Esophagus squamous epithelium (tissue), 5 donors: ENCODE measurements around the gene RAI14. TPM values are rescaled to one million over a fixed set of nuclear protein-coding genes. Genes with fewer than 3 reads are reported as not detected.

Source experiments
- DNase-seq: peaks from one replicate; lab custom pipeline; 2025; lab: John Stamatoyannopoulos, UW
- H3K27ac ChIP-seq, 4 donors: fragments of 200-600 bp; sonication (generic); one replicate each; pipeline ENCODE4 v1.5.1; 2016 to 2019; ENCODE audit warnings: mild to moderate bottlenecking in 1 of 4
- H3K27me3 ChIP-seq, 4 donors: fragments of 200-600 bp; sonication (generic); 1 replicate in 3 of 4; 2 replicates in 1 of 4; pipeline versions ENCODE4 v1.5.1 to v1.6.0; 2017 to 2021; ENCODE audit warnings: antibody characterized with exemption in 1 of 4
- H3K36me3 ChIP-seq, 3 donors: fragments of 200-600 bp; sonication (generic); one replicate each; pipeline ENCODE4 v1.5.1; 2016 to 2019
- H3K4me1 ChIP-seq, 3 donors: fragments of 200-600 bp; sonication (generic); one replicate each; pipeline ENCODE4 v1.5.1; 2017 to 2019
- H3K4me3 ChIP-seq, 4 donors: fragments of 200-600 bp; sonication (generic); 1 replicate in 3 of 4; 2 replicates in 1 of 4; pipeline ENCODE4 v1.5.1; 2016 to 2019; ENCODE audit warnings: mild to moderate bottlenecking in 2 of 4, moderate library complexity in 1 of 4
- H3K9me3 ChIP-seq, 3 donors: fragments of 200-600 bp; sonication (generic); one replicate each; pipeline ENCODE4 v1.5.1; 2016 to 2019
- POLR2A ChIP-seq, 4 donors: fragments of 450-650 bp; IDR thresholded peaks; one replicate each; pipeline ENCODE4 v1.6.1; 2017; ENCODE audit warnings: antibody characterized with exemption in 4 of 4, mild to moderate bottlenecking in 4 of 4, moderate library complexity in 3 of 4
- WGBS, 2 donors: methylation state at CpG; one replicate each; pipeline ENCODE4 v1.1.5; 2018; 5-methylcytosine and 5-hydroxymethylcytosine counted together
- intact Hi-C: fragments of 100-400 bp; cut with DNase I; formaldehyde crosslinking; loops from one replicate; pipeline ENCODE4 v1.15.0; 2022
- total RNA-seq, 4 donors: library from RNA; depleted of rRNA; stranded (reverse); fragments of >200 nt; gene quantifications; one replicate each; pipeline ENCODE4 v1.1.0, GENCODE V29; 2016
- TF ChIP-seq, protein P1 (sequence below), 6 experiments: fragments of 450-650 bp in 4 of 6; fragments of 200-600 bp in 2 of 6; sonication (generic) in 2 of 6; IDR thresholded peaks; one replicate each; pipeline ENCODE4 v1.5.1; 2016 to 2019; ENCODE audit warnings: antibody characterized with exemption in 6 of 6, mild to moderate bottlenecking in 4 of 6, moderate library complexity in 4 of 6
- donor health status: DM: yes; HTN: yes; CAD: no.

The RAI14 gene
- total RNA-seq, 4 donors from 2014 or later: 5.2 to 18.7 (median 9.0) TPM

DNA sequence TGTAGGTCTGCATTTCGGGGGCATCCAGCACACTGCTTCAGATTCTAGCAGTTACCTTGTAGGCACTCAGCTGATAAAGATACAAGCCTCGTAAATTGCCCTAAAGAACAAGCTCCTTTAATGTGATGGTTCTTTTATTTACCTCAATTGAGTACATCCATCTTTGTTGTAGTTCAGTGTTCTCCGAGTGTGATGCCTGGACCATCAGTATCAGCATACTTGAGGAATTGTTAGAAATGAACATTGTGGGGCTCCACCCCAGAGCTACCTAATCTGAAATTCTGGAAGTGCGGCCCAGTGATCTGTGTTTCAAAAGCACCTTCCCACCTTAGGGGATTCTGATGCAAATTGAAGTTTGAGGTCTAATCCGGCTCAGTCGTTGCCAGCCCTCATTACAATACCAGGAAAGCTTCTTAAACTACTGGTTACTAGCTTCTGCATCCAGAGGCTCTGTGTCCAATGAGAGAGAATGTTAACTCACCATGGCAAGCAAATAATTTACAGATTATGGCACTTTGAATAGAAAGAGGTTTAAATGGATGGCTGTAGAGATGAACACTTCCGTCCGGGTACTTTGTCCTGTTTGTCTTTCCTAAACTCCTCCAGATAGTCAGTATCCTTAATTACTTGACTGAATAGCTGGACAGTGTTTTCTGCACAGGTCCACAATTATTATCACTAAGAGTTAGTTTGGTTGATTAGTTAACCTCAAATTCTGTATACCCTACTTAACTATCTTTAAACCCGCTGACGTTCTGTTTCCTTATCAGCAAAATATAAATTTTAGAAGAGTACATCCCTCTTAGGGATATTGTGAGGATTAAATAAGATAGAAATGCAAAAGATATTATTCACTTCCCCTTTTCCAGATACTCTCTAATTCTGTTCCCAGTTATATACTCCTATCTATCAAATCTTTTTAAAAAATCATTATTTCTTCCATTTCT, 47.9 kb downstream of the RAI14 start:
- no peak overlapping the region for H3K27ac ChIP-seq
- TF ChIP-seq, protein P1, sequence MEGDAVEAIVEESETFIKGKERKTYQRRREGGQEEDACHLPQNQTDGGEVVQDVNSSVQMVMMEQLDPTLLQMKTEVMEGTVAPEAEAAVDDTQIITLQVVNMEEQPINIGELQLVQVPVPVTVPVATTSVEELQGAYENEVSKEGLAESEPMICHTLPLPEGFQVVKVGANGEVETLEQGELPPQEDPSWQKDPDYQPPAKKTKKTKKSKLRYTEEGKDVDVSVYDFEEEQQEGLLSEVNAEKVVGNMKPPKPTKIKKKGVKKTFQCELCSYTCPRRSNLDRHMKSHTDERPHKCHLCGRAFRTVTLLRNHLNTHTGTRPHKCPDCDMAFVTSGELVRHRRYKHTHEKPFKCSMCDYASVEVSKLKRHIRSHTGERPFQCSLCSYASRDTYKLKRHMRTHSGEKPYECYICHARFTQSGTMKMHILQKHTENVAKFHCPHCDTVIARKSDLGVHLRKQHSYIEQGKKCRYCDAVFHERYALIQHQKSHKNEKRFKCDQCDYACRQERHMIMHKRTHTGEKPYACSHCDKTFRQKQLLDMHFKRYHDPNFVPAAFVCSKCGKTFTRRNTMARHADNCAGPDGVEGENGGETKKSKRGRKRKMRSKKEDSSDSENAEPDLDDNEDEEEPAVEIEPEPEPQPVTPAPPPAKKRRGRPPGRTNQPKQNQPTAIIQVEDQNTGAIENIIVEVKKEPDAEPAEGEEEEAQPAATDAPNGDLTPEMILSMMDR (IDR thresholded peaks at IDR 0.05): no peak
- TF ChIP-seq POLR2A (IDR thresholded peaks at IDR 0.05): no peak
- H3K4me1 ChIP-seq: peaks cover 0 to 33% (median 8%) of the 10 kb centered on the region in 3 donors
- no peaks in the 10 kb centered on the region for H3K27me3 ChIP-seq
- H3K4me3 ChIP-seq: no peak overlapping the region
- no peaks in the 10 kb centered on the region for H3K36me3 ChIP-seq
- no peak for DNase-seq
- 84 to 89% methylated on average over 9 to 10 of the region's 10 CpGs for WGBS, 2 donors
- intact Hi-C loops: no loop called here
- H3K9me3 ChIP-seq: no peaks in the 10 kb centered on the region

DNA sequence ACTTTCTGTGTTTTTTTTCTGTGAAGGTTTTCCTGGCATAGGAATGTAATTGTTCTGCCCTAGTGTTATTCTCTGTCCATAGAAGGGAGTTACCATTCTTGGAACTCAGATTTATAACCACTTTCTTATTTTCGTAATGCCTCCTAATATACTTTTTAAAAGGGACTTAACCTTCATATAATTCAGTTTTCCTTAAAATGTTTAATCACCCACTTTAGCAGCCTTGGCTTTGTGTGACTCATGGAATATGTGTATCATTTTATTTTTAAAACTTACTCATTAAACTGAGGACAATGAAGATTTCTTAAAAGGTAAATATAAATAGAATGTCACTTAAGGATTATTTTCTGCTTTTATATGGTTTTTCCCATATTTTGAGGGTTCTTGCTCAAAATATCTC, 50.0 kb downstream of the RAI14 start:
- Histone ChIP-seq H3K4me3 (no peak overlapping the region), H3K27ac (no peak overlapping the region), H3K4me1 (peaks cover 0 to 23% (median 0%) of the 10 kb centered on the region in 3 donors), H3K27me3 (no peaks in the 10 kb centered on the region), H3K9me3 (no peaks in the 10 kb centered on the region), H3K36me3 (no peaks in the 10 kb centered on the region)
- intact Hi-C loops: no loop called here
- TF ChIP-seq POLR2A (IDR thresholded peaks at IDR 0.05): no peak
- TF ChIP-seq, protein P1 (IDR thresholded peaks at IDR 0.05): no peak
- no peak for DNase-seq
- 24 to 29% methylated on average over 1 of the region's 1 CpG for WGBS, 2 donors

- peaks cover 0 to 18% (median 0%) of the 10 kb centered on the region in 3 donors for H3K4me1 ChIP-seq
- H3K27ac ChIP-seq: peak overlapping the region in 1 of 4 donors; percentile 0
- intact Hi-C loops: no loop called here
- H3K4me3 ChIP-seq: no peak overlapping the region
- H3K9me3 ChIP-seq: no peaks in the 10 kb centered on the region
- H3K27me3 ChIP-seq: no peaks in the 10 kb centered on the region
- 66 to 68% methylated on average over 5 of the region's 5 CpGs for WGBS, 2 donors
- no peaks in the 10 kb centered on the region for H3K36me3 ChIP-seq
- no peak for DNase-seq
- TF ChIP-seq POLR2A (IDR thresholded peaks at IDR 0.05): no peak
- TF ChIP-seq, protein P1 (IDR thresholded peaks at IDR 0.05): no peak
These were observed 51.5 kb downstream of the RAI14 start for GRCh38 chr5:34707451-34708107.

GRCh38 chr5:34708777-34709176, 52.6 kb downstream of the RAI14 start:
- intact Hi-C loops: no loop called here
- Histone ChIP-seq H3K36me3 (no peaks in the 10 kb centered on the region), H3K9me3 (no peaks in the 10 kb centered on the region), H3K4me3 (no peak overlapping the region), H3K27ac (no peak overlapping the region), H3K27me3 (no peaks in the 10 kb centered on the region), H3K4me1 (peaks cover 0 to 18% (median 0%) of the 10 kb centered on the region in 3 donors)
- TF ChIP-seq, protein P1 (IDR thresholded peaks at IDR 0.05): no peak
- TF ChIP-seq POLR2A (IDR thresholded peaks at IDR 0.05): no peak
- 81 to 87% methylated on average over 2 of the region's 2 CpGs for WGBS, 2 donors
- no peak for DNase-seq
